Umbilical cord (tissue), 2 donors: Measurements from ENCODE around the gene CNTN6. TPM values are rescaled to one million over a fixed set of nuclear protein-coding genes. Genes with fewer than 3 reads are reported as not detected.
A peak's percentile ranks its signal among the peaks of the same experiment; 100 is the strongest.

Experiments used
- DNase-seq: peaks from one replicate; pipeline ENCODE4 v3.0.0-alpha.2; 2015; ENCODE audit warnings: low spot score
- total RNA-seq: library from RNA; depleted of rRNA; stranded (reverse); fragments of >200 nt; gene quantifications from one replicate; pipeline ENCODE4 v1.2.3, GENCODE V29; 2014; ENCODE audit warnings: low replicate concordance; ENCODE audit not compliant: insufficient read depth

Gene CNTN6
- total RNA-seq, 1 donor from 2014 or later = 53.9 TPM

GRCh38 chr3:1172644-1173043 is 79.8 kb downstream of the CNTN6 start:
- DNase-seq = peak; percentile 56

- peak; percentile 77 for DNase-seq
Measured at GRCh38 chr3:1179146-1179545, 86.3 kb downstream of the CNTN6 start.

- DNase-seq = peak; percentile 76
Measured at GRCh38 chr3:1183320-1184048, 90.7 kb downstream of the CNTN6 start.

- DNase-seq = no peak
Measured at GRCh38 chr3:1190569-1190968, 97.7 kb downstream of the CNTN6 start.

GRCh38 chr3:1191026-1191425 is 98.2 kb downstream of the CNTN6 start:
- DNase-seq = no peak

GRCh38 chr3:1195947-1196346 is 103.1 kb downstream of the CNTN6 start:
- peak; percentile 98 for DNase-seq

- DNase-seq = no peak
Measured at GRCh38 chr3:1197051-1197450, 104.2 kb downstream of the CNTN6 start.

- peak; percentile 98 for DNase-seq
Measured at GRCh38 chr3:1200371-1200770, 107.5 kb downstream of the CNTN6 start.

GRCh38 chr3:1207904-1208303 is 115.1 kb downstream of the CNTN6 start:
- DNase-seq = peak; percentile 71

- peak; percentile 66 for DNase-seq
Measured at GRCh38 chr3:1214933-1215332, 122.1 kb downstream of the CNTN6 start.

GRCh38 chr3:1216856-1217255 is 124.0 kb downstream of the CNTN6 start:
- no peak for DNase-seq

GRCh38 chr3:1227111-1227510 is 134.3 kb downstream of the CNTN6 start:
- no peak for DNase-seq

GRCh38 chr3:1228289-1228688 is 135.5 kb downstream of the CNTN6 start:
- DNase-seq = no peak

- DNase-seq = no peak
Measured at GRCh38 chr3:1230920-1231319, 138.1 kb downstream of the CNTN6 start.

GRCh38 chr3:1232276-1232675 is 139.5 kb downstream of the CNTN6 start:
- no peak for DNase-seq

- no peak for DNase-seq
Measured at GRCh38 chr3:1235526-1236120, 142.8 kb downstream of the CNTN6 start.

GRCh38 chr3:1251282-1252060 is 158.6 kb downstream of the CNTN6 start:
- no peak for DNase-seq

- no peak for DNase-seq
Measured at GRCh38 chr3:1252061-1252430, 159.2 kb downstream of the CNTN6 start.

- DNase-seq = no peak
Measured at GRCh38 chr3:1262246-1262645, 169.4 kb downstream of the CNTN6 start.

GRCh38 chr3:1263121-1263520 is 170.3 kb downstream of the CNTN6 start:
- DNase-seq = peak; percentile 12

- no peak for DNase-seq
Measured at GRCh38 chr3:1269808-1270207, 177.0 kb downstream of the CNTN6 start.

- peak; percentile 35 for DNase-seq
Measured at GRCh38 chr3:1272546-1273265, 179.9 kb downstream of the CNTN6 start.
